Amygdala (tissue), 56 donors: Measurements from ENCODE around the gene MYH14.
A peak's percentile ranks its signal among the peaks of the same experiment; 100 is the strongest.

Source experiments
- DNase-seq, 56 donors: peaks; one replicate each; lab custom pipeline; 2025; lab: John Stamatoyannopoulos, UW

MYH14 gene

DNA sequence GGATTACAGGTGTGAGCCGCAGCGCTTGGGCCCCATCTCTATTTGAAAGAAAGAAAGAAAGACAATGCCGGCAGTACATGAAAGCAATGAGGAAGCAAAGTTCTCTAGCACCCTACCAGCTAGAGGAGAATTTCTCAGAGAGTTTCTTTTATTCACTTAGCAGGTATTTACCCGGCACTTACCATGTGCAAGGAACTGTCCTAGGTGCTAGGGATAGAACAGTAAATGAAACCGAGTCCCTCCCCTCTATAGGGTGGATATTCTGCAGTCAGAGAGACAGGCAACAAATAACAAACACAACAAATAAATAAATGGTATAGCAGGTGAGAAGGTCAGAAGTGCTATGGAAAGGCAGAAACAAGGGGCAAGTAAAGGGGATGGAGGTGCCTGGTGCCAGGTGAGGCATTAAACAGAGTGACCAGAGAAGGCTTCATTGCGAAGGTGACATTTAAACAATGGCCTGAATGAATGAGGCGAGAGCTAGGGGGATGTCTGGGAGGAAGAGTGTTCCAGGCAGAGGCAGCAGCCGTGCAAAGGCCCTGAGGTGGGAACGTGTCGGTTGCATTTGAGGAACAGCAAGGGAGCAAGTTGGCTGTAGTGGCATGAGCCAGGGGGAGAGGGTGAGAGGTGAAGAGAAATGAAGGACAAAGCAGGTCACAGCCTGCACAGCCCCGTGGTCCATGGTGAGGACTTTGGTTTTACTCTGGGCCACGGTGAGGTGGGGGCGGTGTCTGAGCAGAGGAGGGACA is 10.8 kb upstream of the MYH14 start:
- no peak for DNase-seq

GRCh38 chr19:50195224-50195623 is 8.2 kb upstream of the MYH14 start:
- no peak for DNase-seq

DNA sequence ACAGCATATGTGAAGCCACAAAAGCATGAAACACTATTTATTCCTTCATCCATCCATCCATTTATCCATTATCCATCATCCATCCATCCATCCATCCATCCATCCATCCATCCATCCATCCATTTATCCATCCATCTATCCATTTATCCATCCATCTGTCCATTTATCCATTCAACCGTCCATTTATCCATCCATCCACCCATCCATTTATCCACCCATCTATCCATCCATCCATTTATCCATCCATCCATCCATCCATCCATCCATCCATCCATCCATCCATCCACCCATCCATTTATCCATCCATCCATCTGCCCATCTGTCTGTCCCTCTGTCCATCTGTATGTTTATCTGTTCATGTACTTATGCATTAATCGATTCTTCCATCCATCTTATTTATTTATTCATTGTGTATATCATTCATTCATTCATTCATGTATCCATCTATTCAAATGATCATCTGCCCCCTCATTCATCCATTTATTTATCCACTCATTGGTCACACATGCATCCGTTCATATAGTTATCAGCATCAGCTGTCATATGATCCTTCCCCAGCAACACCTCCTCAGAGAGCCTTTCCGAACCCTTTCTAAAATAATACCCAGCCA is 7.0 kb upstream of the MYH14 start:
- no peak for DNase-seq

- DNase-seq: no peak
Measured at GRCh38 chr19:50197348-50197747, 6.1 kb upstream of the MYH14 start.

DNA sequence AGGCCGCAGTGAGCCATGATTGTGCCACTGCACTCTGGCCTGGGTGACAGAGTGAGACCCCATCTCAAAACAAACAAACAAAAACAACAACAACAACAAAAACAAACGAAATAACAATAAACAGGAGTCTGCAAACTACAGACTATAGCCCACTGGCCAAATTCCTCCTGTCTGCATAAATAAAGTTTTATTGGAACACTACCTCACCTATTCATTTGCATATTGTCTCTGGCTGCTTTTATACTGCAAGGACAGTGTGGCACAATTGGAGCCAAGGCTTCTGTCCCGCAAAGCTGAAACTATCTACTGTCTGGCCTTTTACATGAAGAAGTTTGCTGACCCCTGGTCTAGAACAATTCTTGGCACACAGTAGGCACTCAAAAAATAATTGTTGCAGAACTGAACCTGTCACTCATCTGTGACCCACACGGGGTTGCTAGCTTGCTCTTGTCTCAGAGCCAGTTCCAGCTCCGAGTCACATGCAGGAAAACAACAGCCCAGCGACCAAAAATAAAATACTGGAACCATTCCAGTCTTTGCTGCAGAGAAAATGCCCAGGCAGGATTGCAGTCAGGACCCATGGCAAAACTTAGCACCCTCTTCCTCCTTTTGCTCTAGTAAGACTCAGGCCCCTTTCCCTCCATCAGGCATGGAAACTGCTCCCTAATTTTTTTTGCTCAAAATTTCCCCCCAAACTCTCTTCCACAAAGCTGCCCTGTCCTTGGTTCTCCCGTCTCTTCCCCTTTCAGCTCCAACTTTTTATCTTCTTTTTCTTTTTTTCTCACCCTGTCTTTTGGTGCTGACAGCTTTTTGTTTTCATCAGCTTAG is 4.8 kb upstream of the MYH14 start:
- peak in 7 of 56 donors; percentile 19 to 75 (median 23) for DNase-seq

- DNase-seq: no peak
Measured at GRCh38 chr19:50199259-50199555, 4.2 kb upstream of the MYH14 start.

- peak in 6 of 56 donors; percentile 1 to 10 (median 4) for DNase-seq
Measured at GRCh38 chr19:50202386-50202785, 1.0 kb upstream of the MYH14 start.

GRCh38 chr19:50202962-50203280 is 501 bp upstream of the MYH14 start:
- DNase-seq: no peak

DNA sequence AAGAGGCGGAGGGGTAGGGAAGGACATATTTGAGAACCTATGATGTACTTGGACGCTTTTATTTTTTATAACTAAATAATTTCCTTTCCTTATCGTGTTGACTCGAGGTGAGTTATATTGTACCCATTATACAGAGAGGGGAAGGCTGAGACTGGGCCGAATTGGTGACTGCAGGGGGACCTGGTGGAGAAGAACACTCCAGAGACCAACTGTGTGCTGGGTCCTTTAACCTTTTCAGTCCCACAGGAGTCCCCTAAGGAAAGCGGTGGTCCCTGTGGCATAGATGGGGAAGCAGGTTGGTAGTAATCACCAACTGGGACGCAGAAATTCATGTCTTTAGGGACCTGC is 633 bp downstream of the MYH14 start:
- DNase-seq: no peak

DNA sequence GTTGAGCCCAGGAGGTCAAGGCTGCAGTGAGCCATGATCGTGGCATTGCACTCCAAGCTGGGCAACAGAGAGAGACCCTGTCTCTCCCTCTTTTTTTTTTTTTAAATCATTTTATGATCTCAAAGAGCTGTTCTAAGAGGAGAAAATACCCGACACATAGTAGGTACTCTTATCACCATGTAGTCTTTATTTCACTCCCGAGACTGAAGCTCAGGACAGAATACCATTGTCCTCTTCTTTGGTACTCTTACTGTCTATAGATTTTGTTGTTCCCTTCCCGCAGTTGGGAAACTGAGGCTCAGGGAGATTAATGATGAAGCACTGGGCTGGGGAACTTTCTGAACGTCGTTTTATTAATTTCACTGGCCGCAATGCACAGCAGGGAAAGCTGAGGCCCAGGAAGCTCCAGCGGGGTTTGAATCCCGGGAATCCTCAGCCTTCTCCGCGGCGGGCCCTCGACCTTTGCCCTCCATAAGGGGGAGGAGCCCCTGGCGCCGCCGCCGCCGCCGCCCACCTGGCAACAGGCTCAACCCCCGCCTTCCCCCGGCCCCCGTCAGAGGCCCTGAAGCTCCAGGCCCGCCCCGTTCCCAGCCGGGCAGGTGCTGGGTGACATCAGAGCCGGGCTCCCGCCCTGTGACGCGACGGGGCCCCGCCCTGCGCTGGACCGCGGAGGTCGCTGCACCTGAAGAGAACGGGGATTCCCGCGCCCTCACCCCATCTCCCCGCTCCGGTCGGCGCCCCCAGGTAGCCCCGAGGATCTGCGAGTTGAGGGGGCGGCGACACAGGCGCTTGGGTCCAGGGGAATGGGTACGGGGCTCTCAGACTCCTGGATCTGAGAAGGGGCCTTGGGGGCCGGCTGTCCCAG is 1.6 kb downstream of the MYH14 start:
- DNase-seq: peak in 16 of 56 donors; percentile 7 to 65 (median 36)

- no peak for DNase-seq
Measured at GRCh38 chr19:50205681-50206138, 2.3 kb downstream of the MYH14 start.

GRCh38 chr19:50206191-50206590 is 2.8 kb downstream of the MYH14 start:
- no peak for DNase-seq

DNA sequence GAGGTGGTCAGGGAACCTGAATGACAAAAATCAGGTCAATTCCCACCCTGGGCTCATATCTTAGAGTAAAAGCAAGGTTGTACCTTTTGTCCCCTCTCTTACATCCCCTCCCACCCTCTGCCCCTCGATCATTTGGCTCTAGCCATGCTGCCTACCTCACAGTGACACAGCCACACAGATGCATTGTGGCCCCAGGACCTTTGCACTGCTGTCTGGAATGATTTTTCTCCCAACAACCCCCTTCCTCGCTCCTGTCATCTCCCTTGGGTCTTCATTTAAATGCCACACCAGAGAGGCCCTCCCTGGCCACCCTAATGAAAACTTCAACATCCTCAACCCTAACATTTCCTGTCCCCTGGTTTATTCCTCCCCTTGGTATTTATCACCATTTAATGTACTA is 4.3 kb downstream of the MYH14 start:
- no peak for DNase-seq

DNA sequence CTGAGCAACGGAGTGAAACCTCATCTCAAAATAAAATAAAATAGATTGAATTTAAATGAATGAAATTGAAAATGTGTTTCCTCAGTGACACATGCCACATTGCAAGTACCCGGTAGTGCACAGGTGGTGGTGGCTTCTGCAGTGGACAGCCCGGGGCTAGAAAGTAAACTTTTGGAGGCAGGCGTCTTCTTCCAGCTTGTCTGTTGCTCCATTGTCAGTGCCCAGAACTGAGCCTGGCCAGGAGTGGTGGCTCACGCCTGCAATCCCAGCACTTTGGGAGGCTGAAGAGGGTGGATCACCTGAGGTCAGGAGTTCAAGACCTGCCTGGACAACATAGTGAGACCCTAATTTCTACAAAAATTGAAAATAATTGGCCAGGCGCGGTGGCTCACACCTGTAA is 5.7 kb downstream of the MYH14 start:
- no peak for DNase-seq

DNA sequence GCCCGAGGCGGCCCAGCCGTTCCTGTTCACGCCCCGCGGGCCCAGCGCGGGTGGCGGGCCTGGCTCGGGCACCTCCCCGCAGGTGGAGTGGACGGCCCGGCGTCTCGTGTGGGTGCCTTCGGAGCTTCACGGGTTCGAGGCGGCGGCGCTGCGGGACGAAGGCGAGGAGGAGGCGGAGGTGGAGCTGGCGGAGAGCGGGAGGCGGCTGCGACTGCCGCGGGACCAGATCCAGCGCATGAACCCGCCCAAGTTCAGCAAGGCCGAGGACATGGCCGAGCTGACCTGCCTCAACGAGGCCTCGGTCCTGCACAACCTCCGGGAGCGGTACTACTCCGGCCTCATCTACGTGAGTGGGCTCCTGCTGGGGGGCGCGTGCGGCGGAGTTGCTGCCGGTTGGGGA is 7.0 kb downstream of the MYH14 start:
- DNase-seq: no peak

GRCh38 chr19:50213925-50214324 is 10.5 kb downstream of the MYH14 start:
- no peak for DNase-seq

GRCh38 chr19:50214699-50215543 is 11.5 kb downstream of the MYH14 start:
- DNase-seq: no peak

GRCh38 chr19:50215820-50216219 is 12.4 kb downstream of the MYH14 start:
- no peak for DNase-seq

GRCh38 chr19:50221087-50221486 is 17.7 kb downstream of the MYH14 start:
- no peak for DNase-seq
